Measurements from ENCODE around the gene GIT2.

GIT2 gene

DNA sequence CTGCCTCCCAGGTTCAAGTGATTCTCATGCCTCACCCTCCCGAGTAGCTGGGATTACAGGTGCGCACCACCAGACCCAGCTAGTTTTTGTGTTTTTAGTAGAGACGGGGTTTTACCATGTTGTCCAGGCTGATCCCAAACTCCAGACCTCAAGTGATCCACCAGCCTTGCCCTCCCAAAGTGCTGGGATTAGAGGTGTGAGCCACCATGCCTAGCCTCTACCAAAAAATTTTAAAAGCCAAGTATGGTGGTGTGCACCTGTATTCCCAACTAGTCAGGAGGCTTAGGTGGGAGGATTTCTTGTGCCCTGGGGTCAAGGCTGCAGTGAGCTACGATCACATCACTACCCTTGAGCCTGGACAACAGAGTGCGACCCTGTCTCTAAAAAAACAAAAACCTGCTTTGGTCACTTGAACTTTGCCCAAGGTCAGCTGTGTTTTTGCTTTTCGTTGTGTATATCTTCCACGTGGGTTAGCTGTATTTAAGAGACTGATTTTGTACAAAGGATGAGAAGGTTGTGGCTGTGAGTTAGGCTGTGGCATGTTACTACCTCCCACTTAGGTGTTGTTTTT is 39.5 kb upstream of the GIT2 start:
- H3K27ac ChIP-seq (ENCODE audit: extremely low read depth, low read depth, low read length) = no peak overlapping the region
- ChIA-PET POLR2A (interaction anchor here (0.7 kb wide), 1 partner anchor 492 kb away, joined by 3 read pairs; no protein-coding TSS in a partner anchor), CTCF (interaction anchor here (0.7 kb wide), 1 partner anchor 559 kb away, joined by 3 read pairs; no protein-coding TSS in a partner anchor)
- no peak for TF ChIP-seq ZNF837 (tag by site-specific recombination; IDR thresholded peaks at IDR 0.05)
- no peak for TF ChIP-seq ZSCAN23 (tag by site-specific recombination; IDR thresholded peaks at IDR 0.05)
- no peak for TF ChIP-seq ZNF23 (tag by site-specific recombination; IDR thresholded peaks at IDR 0.05; ENCODE audit: borderline replicate concordance)
- TF ChIP-seq ZNF311 (tag by site-specific recombination; IDR thresholded peaks at IDR 0.05; ENCODE audit: borderline replicate concordance) = no peak
- no peak overlapping the region for H3K4me3 ChIP-seq (ENCODE audit: low read depth, low read length)
- no peaks in the 10 kb centered on the region for H3K9me3 ChIP-seq (ENCODE audit: control insufficient read depth, insufficient read depth, low read depth, low read length)
- H3K36me3 ChIP-seq (ENCODE audit: control insufficient read depth in 2 of 2, insufficient read depth in 1 of 2, low read length in 2 of 2) = peaks cover 15 to 66% of the 10 kb centered on the region in 2 experiments
- H3K4me1 ChIP-seq (ENCODE audit: control insufficient read depth, insufficient read depth, low read length) = peaks cover 13% of the 10 kb centered on the region

DNA sequence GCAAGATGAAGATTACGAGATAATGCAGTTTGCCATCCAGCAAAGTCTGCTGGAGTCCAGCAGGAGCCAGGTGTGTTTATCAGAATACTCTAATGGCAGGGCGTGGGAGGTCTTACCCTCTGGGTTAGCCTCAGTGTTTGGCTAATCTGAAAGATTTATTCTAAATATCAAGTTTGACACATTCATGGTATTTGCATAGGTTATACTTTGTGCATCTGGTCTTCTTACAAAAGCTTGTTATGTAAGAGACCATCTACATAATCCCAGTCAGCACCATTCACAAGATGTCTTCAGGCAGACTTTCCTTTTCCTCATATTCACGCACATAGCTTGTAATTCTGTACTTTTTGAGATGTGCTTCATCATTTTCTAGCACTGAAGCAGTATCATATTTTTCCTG is 37.7 kb upstream of the GIT2 start:
- peaks cover 30 to 71% of the 10 kb centered on the region in 2 experiments for H3K36me3 ChIP-seq (ENCODE audit: control insufficient read depth in 2 of 2, insufficient read depth in 1 of 2, low read length in 2 of 2)

DNA sequence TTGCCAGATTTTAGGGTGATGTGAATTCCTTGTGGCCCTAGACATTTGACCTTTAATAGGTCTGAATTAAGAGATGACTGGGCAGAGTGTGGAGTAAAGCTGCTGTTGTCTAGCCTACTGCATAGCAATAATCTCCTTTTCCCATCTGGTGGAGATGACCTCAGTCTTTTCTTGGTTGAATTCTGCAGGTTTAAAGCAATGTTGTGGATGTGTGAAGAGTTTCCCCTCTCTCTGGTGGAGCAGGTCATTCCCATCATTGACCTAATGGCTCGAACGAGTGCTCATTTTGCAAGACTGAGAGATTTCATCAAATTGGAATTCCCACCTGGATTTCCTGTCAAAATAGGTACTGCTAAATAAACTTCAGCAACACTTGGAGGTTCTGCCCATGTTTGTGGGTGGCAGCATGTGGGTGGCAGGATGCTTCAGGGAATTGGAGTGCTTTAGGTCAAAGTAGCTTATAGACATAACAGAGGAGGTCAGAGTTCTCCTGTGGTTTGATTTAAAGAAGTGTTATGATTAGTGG is 33.2 kb upstream of the GIT2 start:
- ChIA-PET POLR2A (no interaction called here), CTCF (interaction anchor here (0.6 kb wide), 1 partner anchor 38 kb away, joined by 3 read pairs; no protein-coding TSS in a partner anchor)
- Histone ChIP-seq H3K4me1 (ENCODE audit: control insufficient read depth, insufficient read depth, low read length) (peaks cover 2% of the 10 kb centered on the region; the same call in 1 of the 2 replicates), H3K36me3 (ENCODE audit: control insufficient read depth in 2 of 2, insufficient read depth in 1 of 2, low read length in 2 of 2) (peaks cover 31 to 65% of the 10 kb centered on the region in 2 experiments), H3K4me3 (ENCODE audit: low read depth, low read length) (no peak overlapping the region), H3K9me3 (ENCODE audit: control insufficient read depth, insufficient read depth, low read depth, low read length) (no peaks in the 10 kb centered on the region), H3K27ac (ENCODE audit: extremely low read depth, low read depth, low read length) (no peak overlapping the region)
- TF ChIP-seq ZFHX2 (tag by site-specific recombination; conservative IDR thresholded peaks at IDR 0.05) (peak; percentile 39), EGR2 (tag by site-specific recombination; IDR thresholded peaks at IDR 0.05; ENCODE audit: low read depth) (peak; percentile 50; the same call in 1 of the 2 replicates)
- TF ChIP-seq, protein P1, sequence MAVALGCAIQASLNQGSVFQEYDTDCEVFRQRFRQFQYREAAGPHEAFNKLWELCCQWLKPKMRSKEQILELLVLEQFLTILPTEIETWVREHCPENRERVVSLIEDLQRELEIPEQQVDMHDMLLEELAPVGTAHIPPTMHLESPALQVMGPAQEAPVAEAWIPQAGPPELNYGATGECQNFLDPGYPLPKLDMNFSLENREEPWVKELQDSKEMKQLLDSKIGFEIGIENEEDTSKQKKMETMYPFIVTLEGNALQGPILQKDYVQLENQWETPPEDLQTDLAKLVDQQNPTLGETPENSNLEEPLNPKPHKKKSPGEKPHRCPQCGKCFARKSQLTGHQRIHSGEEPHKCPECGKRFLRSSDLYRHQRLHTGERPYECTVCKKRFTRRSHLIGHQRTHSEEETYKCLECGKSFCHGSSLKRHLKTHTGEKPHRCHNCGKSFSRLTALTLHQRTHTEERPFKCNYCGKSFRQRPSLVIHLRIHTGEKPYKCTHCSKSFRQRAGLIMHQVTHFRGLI (tag by site-specific recombination; IDR thresholded peaks at IDR 0.05) = no peak

More for the DNA sequence above, 37.7 kb upstream of the GIT2 start:
- Histone ChIP-seq H3K27ac (ENCODE audit: extremely low read depth, low read depth, low read length) (no peak overlapping the region), H3K9me3 (ENCODE audit: control insufficient read depth, insufficient read depth, low read depth, low read length) (no peaks in the 10 kb centered on the region), H3K4me3 (ENCODE audit: low read depth, low read length) (no peak overlapping the region), H3K4me1 (ENCODE audit: control insufficient read depth, insufficient read depth, low read length) (peaks cover 3% of the 10 kb centered on the region)
- TF ChIP-seq ZNF837 (tag by site-specific recombination; IDR thresholded peaks at IDR 0.05) = no peak
- TF ChIP-seq ZSCAN23 (tag by site-specific recombination; IDR thresholded peaks at IDR 0.05) = no peak
- TF ChIP-seq, protein P2, sequence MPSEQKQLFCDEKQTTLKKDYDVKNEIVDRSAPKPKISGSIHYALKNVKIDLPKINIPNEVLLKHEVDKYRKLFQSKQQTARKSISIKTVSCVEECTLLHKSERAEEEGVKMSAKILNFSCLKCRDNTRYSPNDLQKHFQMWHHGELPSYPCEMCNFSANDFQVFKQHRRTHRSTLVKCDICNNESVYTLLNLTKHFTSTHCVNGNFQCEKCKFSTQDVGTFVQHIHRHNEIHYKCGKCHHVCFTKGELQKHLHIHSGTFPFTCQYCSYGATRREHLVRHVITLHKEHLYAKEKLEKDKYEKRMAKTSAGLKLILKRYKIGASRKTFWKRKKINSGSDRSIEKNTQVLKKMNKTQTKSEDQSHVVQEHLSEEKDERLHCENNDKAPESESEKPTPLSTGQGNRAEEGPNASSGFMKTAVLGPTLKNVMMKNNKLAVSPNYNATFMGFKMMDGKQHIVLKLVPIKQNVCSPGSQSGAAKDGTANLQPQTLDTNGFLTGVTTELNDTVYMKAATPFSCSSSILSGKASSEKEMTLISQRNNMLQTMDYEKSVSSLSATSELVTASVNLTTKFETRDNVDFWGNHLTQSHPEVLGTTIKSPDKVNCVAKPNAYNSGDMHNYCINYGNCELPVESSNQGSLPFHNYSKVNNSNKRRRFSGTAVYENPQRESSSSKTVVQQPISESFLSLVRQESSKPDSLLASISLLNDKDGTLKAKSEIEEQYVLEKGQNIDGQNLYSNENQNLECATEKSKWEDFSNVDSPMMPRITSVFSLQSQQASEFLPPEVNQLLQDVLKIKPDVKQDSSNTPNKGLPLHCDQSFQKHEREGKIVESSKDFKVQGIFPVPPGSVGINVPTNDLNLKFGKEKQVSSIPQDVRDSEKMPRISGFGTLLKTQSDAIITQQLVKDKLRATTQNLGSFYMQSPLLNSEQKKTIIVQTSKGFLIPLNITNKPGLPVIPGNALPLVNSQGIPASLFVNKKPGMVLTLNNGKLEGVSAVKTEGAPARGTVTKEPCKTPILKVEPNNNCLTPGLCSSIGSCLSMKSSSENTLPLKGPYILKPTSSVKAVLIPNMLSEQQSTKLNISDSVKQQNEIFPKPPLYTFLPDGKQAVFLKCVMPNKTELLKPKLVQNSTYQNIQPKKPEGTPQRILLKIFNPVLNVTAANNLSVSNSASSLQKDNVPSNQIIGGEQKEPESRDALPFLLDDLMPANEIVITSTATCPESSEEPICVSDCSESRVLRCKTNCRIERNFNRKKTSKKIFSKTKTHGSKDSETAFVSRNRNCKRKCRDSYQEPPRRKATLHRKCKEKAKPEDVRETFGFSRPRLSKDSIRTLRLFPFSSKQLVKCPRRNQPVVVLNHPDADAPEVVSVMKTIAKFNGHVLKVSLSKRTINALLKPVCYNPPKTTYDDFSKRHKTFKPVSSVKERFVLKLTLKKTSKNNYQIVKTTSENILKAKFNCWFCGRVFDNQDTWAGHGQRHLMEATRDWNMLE (tag by site-specific recombination; conservative IDR thresholded peaks at IDR 0.05; ENCODE audit: low read depth) = no peak
- TF ChIP-seq ZNF621 (tag by site-specific recombination; IDR thresholded peaks at IDR 0.05) = no peak
- TF ChIP-seq ZNF311 (tag by site-specific recombination; IDR thresholded peaks at IDR 0.05; ENCODE audit: borderline replicate concordance) = no peak
- no peak for TF ChIP-seq ZNF677 (tag by site-specific recombination; IDR thresholded peaks at IDR 0.05)
- TF ChIP-seq ZNF776 (tag by site-specific recombination; IDR thresholded peaks at IDR 0.05; ENCODE audit: borderline replicate concordance) = no peak
- no peak for TF ChIP-seq ZNF560 (tag by site-specific recombination; IDR thresholded peaks at IDR 0.05; ENCODE audit: borderline replicate concordance)
- no peak for TF ChIP-seq ZBTB17 (tag by site-specific recombination; IDR thresholded peaks at IDR 0.05)
- TF ChIP-seq ZNF416 (tag by site-specific recombination; IDR thresholded peaks at IDR 0.05) = no peak
- TF ChIP-seq ZNF138 (tag by site-specific recombination; IDR thresholded peaks at IDR 0.05; ENCODE audit: borderline replicate concordance) = no peak
- TF ChIP-seq ZNF174 (tag by site-specific recombination; IDR thresholded peaks at IDR 0.05) = no peak
- ChIA-PET POLR2A (no interaction called here), CTCF (interaction anchor here (0.7 to 1.3 kb wide), 2 partner anchors 9 to 557 kb away, joined by 4 to 7 read pairs; no protein-coding TSS in a partner anchor)
